Stomach (tissue), 9 donors: ENCODE measurements around the gene WIPF1. TPM values are rescaled to one million over a fixed set of nuclear protein-coding genes. Genes with fewer than 3 reads are reported as not detected.

ENCODE experiments used
- DNase-seq, 2 donors: peaks; one replicate each; pipeline versions ENCODE4 v3.0.0 to v3.0.0-alpha.2; 2013 to 2019
- H3K27ac ChIP-seq, 5 donors: fragments of 200-600 bp in 4 of 5; sonication (generic) in 4 of 5; one replicate each; pipeline ENCODE4 v1.5.1; 2013 to 2019; ENCODE audit warnings: mild to moderate bottlenecking in 1 of 5, moderate library complexity in 1 of 5
- H3K27me3 ChIP-seq, 3 donors: fragments of 200-600 bp; sonication (generic); one replicate each; pipeline ENCODE4 v1.5.1; 2017 to 2019; ENCODE audit warnings: mixed run types in 1 of 3
- H3K36me3 ChIP-seq, 4 donors: fragments of 200-600 bp; sonication (generic); 1 replicate in 3 of 4; 2 replicates in 1 of 4; pipeline ENCODE4 v1.5.1; 2016 to 2019
- H3K4me1 ChIP-seq, 4 donors: fragments of 200-600 bp; sonication (generic); one replicate each; pipeline ENCODE4 v1.5.1; 2016 to 2019
- H3K4me3 ChIP-seq, 4 donors: fragments of 200-600 bp; sonication (generic) in 3 of 4; one replicate each; pipeline ENCODE4 v1.5.1; 2016 to 2019; ENCODE audit warnings: mild to moderate bottlenecking in 1 of 4
- H3K9me3 ChIP-seq, 4 donors: fragments of 200-600 bp; sonication (generic); one replicate each; pipeline ENCODE4 v1.5.1; 2016 to 2019
- EP300 ChIP-seq: sonication (generic); formaldehyde crosslinking; IDR thresholded peaks from one replicate; pipeline ENCODE4 v1.6.1; 2017; ENCODE audit warnings: antibody characterized with exemption
- POLR2A ChIP-seq, 4 donors: fragments of 450-650 bp; IDR thresholded peaks; one replicate each; pipeline ENCODE4 v1.6.1; 2016; ENCODE audit warnings: antibody characterized with exemption in 4 of 4, control low read depth in 2 of 4, mild to moderate bottlenecking in 1 of 4, moderate library complexity in 1 of 4
- POLR2AphosphoS5 ChIP-seq, 3 donors: sonication (generic); formaldehyde crosslinking; IDR thresholded peaks; one replicate each; pipeline ENCODE4 v1.6.1; 2016; ENCODE audit warnings: antibody characterized with exemption in 3 of 3
- WGBS, 5 donors: extraction: QIAGEN DNeasy Blood & Tissue Kit in 3 of 5; methylation state at CpG; one replicate each; pipeline versions ENCODE4 v1.1.5 to v1.1.7; 2013 to 2018; 5-methylcytosine and 5-hydroxymethylcytosine counted together
- intact Hi-C: fragments of 100-400 bp; cut with DNase I; formaldehyde crosslinking; loops from one replicate; pipeline ENCODE4 v1.15.1; 2023; ENCODE audit warnings: low total_unique reads
- polyA plus RNA-seq, 3 donors: library from polyadenylated mRNA; stranded (reverse); fragments of 200-250 nt; gene quantifications; one replicate each; pipeline ENCODE4 v1.2.3, GENCODE V29; 2013
- total RNA-seq, 5 donors: library from RNA; depleted of rRNA; stranded (reverse); fragments of >200 nt; gene quantifications; one replicate each; pipeline versions ENCODE4 v1.1.0 to v1.2.3, GENCODE V29; 2014 to 2016
- TF ChIP-seq, protein P1 (sequence below), 7 experiments: fragments of 450-650 bp in 4 of 7; fragments of 200-600 bp in 3 of 7; sonication (generic) in 3 of 7; IDR thresholded peaks; one replicate each; pipeline ENCODE4 v1.5.1; 2016 to 2019; ENCODE audit warnings: antibody characterized with exemption in 7 of 7, control low read depth in 2 of 7, mild to moderate bottlenecking in 1 of 7
- donor health status: healthy with polysubstance abuse.
- donor health status: Bipolar disorder and iron deficiency.
- donor health status: healthy.

The WIPF1 gene
- total and polyA plus RNA-seq, 8 donors, result 8.8 to 43.8 (median 22.0) TPM

DNA sequence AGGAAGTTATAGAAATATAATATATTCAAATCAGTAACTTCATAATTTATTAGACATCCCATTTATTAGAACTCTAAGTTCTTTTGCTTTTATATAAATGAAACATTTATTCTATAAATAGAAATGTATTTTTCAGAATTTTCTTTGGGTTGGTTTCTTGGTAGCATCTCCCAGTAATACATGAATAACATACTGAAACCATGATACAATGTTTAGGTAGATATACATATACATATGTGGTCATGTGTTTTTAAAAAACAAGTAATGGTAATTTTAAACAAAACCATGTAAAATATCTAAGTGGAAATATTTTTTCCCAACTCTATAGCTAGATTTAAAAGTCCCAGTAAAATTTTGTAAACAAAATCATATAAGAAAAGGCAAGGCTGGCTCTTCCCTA is 36.9 kb downstream of the WIPF1 start:
- H3K4me1 ChIP-seq, result peaks cover 0 to 24% (median 10%) of the 10 kb centered on the region in 4 donors
- TF ChIP-seq EP300 (no peak), POLR2AphosphoS5 (IDR thresholded peaks at IDR 0.05) (no peak), POLR2A (IDR thresholded peaks at IDR 0.05) (no peak)
- TF ChIP-seq, protein P1, sequence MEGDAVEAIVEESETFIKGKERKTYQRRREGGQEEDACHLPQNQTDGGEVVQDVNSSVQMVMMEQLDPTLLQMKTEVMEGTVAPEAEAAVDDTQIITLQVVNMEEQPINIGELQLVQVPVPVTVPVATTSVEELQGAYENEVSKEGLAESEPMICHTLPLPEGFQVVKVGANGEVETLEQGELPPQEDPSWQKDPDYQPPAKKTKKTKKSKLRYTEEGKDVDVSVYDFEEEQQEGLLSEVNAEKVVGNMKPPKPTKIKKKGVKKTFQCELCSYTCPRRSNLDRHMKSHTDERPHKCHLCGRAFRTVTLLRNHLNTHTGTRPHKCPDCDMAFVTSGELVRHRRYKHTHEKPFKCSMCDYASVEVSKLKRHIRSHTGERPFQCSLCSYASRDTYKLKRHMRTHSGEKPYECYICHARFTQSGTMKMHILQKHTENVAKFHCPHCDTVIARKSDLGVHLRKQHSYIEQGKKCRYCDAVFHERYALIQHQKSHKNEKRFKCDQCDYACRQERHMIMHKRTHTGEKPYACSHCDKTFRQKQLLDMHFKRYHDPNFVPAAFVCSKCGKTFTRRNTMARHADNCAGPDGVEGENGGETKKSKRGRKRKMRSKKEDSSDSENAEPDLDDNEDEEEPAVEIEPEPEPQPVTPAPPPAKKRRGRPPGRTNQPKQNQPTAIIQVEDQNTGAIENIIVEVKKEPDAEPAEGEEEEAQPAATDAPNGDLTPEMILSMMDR (IDR thresholded peaks at IDR 0.05), result no peak
- H3K27me3 ChIP-seq, result no peaks in the 10 kb centered on the region
- H3K36me3 ChIP-seq, result peaks cover 0 to 50% (median 30%) of the 10 kb centered on the region in 4 donors
- no peak overlapping the region for H3K4me3 ChIP-seq
- H3K9me3 ChIP-seq, result no peaks in the 10 kb centered on the region
- H3K27ac ChIP-seq, result peak overlapping the region in 1 of 5 donors; percentile 31
- no peak for DNase-seq
- intact Hi-C loops, result no loop called here

DNA sequence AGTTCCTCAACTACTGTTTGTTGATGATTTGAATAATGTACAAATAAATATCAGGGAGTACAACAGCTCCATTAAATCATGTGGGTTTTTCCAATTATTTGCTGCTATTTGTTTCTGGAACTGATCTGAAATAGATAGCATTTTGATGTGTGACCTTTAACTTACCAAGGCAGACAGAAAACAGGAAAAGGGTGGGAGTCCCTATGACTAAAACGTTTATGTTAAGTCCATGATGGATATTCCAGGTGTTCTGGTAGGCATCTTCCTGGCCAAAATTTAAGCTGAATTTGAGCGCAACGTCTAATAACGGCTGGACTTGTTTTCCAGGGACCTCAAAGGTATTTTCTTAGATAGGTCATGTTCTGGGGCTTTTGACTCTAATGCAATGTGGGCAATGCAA is 41.6 kb downstream of the WIPF1 start:
- intact Hi-C loops, result no loop called here
- Histone ChIP-seq H3K27me3 (no peaks in the 10 kb centered on the region), H3K9me3 (no peaks in the 10 kb centered on the region), H3K4me3 (no peak overlapping the region), H3K27ac (no peak overlapping the region), H3K4me1 (peaks cover 0 to 10% (median 2%) of the 10 kb centered on the region in 4 donors), H3K36me3 (peaks cover 0 to 9% (median 6%) of the 10 kb centered on the region in 4 donors)
- 69 to 72% (median 71%) methylated on average over 4 of the region's 4 CpGs for WGBS, 5 donors
- TF ChIP-seq, protein P1 (IDR thresholded peaks at IDR 0.05), result no peak
- TF ChIP-seq EP300 (no peak), POLR2AphosphoS5 (IDR thresholded peaks at IDR 0.05) (no peak), POLR2A (IDR thresholded peaks at IDR 0.05) (no peak)
- DNase-seq, result no peak

DNA sequence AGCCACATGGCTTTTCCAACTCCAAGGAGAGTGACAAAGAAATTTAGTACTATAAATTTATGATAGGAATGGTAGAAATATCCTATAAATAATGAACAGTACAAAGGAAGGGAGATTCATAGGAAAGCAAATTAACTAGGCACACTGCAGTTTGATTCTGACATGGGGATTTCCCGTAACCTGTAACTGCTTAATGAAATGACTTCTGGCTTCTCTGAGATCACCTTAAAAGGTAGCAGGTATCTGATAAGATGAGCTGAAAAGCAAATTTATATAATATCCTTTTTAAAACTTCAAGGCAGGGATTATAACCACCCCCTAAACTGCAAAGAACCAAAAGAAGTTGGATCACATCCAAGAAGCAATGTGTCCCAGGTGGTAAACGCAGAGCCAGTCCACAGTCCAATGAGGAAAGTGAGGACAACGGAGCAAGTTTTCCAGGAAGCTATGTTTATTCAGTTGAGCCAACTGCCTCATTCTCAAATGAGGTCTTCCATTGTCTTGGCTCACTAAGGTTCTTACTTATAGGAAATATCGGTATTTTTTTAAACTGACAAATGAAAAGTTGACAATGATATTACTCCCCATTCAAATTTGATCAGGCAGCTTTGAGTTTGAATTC is 43.0 kb downstream of the WIPF1 start:
- intact Hi-C loops, result no loop called here
- Histone ChIP-seq H3K27me3 (no peaks in the 10 kb centered on the region), H3K4me1 (no peaks in the 10 kb centered on the region), H3K36me3 (peaks cover 0 to 9% (median 6%) of the 10 kb centered on the region in 4 donors), H3K4me3 (no peak overlapping the region), H3K9me3 (no peaks in the 10 kb centered on the region), H3K27ac (peak overlapping the region in 1 of 5 donors; percentile 8)
- 50 to 69% (median 58%) methylated on average over 4 of the region's 4 CpGs for WGBS, 5 donors
- no peak for DNase-seq
- TF ChIP-seq, protein P1 (IDR thresholded peaks at IDR 0.05), result no peak
- no peak for TF ChIP-seq POLR2A (IDR thresholded peaks at IDR 0.05)
- TF ChIP-seq POLR2AphosphoS5 (IDR thresholded peaks at IDR 0.05), result no peak
- TF ChIP-seq EP300, result no peak

DNA sequence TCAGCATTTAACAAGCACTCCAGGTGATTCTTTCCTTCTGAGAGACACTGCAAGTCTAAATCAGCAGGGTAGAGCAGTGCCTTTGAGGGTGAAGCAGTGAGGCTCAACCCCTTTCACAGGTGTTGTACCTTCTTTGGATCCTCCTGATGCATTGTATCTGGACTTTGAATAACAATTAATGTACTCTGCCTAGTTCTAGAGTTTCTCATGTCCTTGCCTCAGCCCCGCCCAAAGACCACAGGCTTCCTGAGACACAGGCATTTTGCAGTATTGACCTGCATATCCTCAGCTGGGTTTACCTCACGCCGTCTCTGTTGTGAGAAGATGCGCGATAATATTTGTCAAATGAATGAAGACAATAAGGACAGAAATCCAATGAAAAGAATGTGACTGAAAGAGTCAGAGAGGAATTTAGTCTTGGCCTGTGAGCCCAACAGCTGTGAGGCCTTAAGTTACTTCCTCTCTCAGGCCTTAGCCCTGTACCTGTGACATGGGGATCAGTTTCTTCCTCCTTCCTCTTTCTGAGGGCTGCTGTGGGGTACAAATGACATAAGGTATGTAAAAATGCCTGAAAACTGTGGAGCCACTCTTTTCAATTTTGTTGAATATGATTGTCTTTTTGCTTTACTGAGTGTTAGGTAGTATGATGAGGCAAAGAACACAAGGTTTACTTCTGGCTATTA is 43.7 kb downstream of the WIPF1 start:
- H3K4me1 ChIP-seq, result no peaks in the 10 kb centered on the region
- H3K27ac ChIP-seq, result peak overlapping the region in 1 of 5 donors; percentile 8
- no peaks in the 10 kb centered on the region for H3K27me3 ChIP-seq
- WGBS, 5 donors, result 70 to 91% (median 75%) methylated on average over 5 of the region's 5 CpGs
- intact Hi-C loops, result no loop called here
- H3K36me3 ChIP-seq, result peaks cover 0 to 7% (median 4%) of the 10 kb centered on the region in 4 donors
- DNase-seq, result no peak
- no peak for TF ChIP-seq EP300
- no peak for TF ChIP-seq POLR2A (IDR thresholded peaks at IDR 0.05)
- no peak for TF ChIP-seq POLR2AphosphoS5 (IDR thresholded peaks at IDR 0.05)
- TF ChIP-seq, protein P1 (IDR thresholded peaks at IDR 0.05), result no peak
- no peaks in the 10 kb centered on the region for H3K9me3 ChIP-seq
- no peak overlapping the region for H3K4me3 ChIP-seq
